ENCODE results near the gene NUP88.

GRCh38 chr17:5429191-5429887 lies 9.9 kb upstream of the NUP88 start:
- TF ChIP-seq, protein P1, sequence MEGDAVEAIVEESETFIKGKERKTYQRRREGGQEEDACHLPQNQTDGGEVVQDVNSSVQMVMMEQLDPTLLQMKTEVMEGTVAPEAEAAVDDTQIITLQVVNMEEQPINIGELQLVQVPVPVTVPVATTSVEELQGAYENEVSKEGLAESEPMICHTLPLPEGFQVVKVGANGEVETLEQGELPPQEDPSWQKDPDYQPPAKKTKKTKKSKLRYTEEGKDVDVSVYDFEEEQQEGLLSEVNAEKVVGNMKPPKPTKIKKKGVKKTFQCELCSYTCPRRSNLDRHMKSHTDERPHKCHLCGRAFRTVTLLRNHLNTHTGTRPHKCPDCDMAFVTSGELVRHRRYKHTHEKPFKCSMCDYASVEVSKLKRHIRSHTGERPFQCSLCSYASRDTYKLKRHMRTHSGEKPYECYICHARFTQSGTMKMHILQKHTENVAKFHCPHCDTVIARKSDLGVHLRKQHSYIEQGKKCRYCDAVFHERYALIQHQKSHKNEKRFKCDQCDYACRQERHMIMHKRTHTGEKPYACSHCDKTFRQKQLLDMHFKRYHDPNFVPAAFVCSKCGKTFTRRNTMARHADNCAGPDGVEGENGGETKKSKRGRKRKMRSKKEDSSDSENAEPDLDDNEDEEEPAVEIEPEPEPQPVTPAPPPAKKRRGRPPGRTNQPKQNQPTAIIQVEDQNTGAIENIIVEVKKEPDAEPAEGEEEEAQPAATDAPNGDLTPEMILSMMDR (IDR thresholded peaks at IDR 0.05; ENCODE audit: poor library complexity) = no peak
- TF ChIP-seq EZH2 (IDR thresholded peaks at IDR 0.05; ENCODE audit: borderline replicate concordance) (no peak), EZH2phosphoT487 (IDR thresholded peaks at IDR 0.05; ENCODE audit: low read depth, severe bottlenecking, unreplicated experiment) (no peak)

Measured in hepatocyte (in vitro differentiated cells).